Fibroblast of lung (primary cell): ENCODE data around the gene BRCC3. TPM values are rescaled to one million over a fixed set of nuclear protein-coding genes. Genes with fewer than 3 reads are reported as not detected.

Source experiments
- DNase-seq, 2 donors: peaks; one replicate each; pipeline versions ENCODE4 v3.0.0 to v3.0.0-alpha.2; 2010; ENCODE audit warnings: low read depth in 2 of 2
- H2AFZ ChIP-seq: 2 replicates; pipeline ENCODE4 v1.5.1; 2012; ENCODE audit warnings: low read length, control low read depth, inconsistent platforms
- H3K27ac ChIP-seq: 2 replicates; pipeline ENCODE4 v1.5.1; 2011; ENCODE audit warnings: low read length, control low read depth; ENCODE audit not compliant: insufficient read depth
- H3K27me3 ChIP-seq: 2 replicates; pipeline ENCODE4 v1.5.1; 2011; ENCODE audit warnings: mild to moderate bottlenecking, low read length; ENCODE audit not compliant: control insufficient read depth, insufficient read depth
- H3K36me3 ChIP-seq: 2 replicates; pipeline ENCODE4 v1.5.1; 2011; ENCODE audit warnings: low read length; ENCODE audit not compliant: control insufficient read depth, insufficient read depth
- H3K4me1 ChIP-seq: 2 replicates; pipeline ENCODE4 v1.5.1; 2011; ENCODE audit warnings: low read length; ENCODE audit not compliant: control insufficient read depth, insufficient read depth; ENCODE audit errors: extremely low read depth
- H3K4me2 ChIP-seq: 2 replicates; pipeline ENCODE4 v1.5.1; 2011; ENCODE audit warnings: low read length, control low read depth; ENCODE audit not compliant: insufficient read depth; ENCODE audit errors: extremely low read depth
- H3K4me3 ChIP-seq, 4 experiments: fragments of 200-600 bp in 1 of 4; sonication (generic) in 1 of 4; replicated peaks in 1 of 4; 2 replicates each; pipeline ENCODE4 v1.5.1; 2011 to 2016; ENCODE audit warnings: low read length in 4 of 4, low read depth in 3 of 4, mild to moderate bottlenecking in 3 of 4, control low read depth in 2 of 4, inconsistent platforms in 1 of 4, mixed read lengths in 1 of 4; ENCODE audit not compliant: insufficient read depth in 1 of 4; ENCODE audit errors: control extremely low read depth in 1 of 4
- H3K79me2 ChIP-seq: 2 replicates; pipeline ENCODE4 v1.5.1; 2012; ENCODE audit warnings: mild to moderate bottlenecking, low read length, inconsistent platforms; ENCODE audit not compliant: control insufficient read depth, insufficient read depth
- H3K9ac ChIP-seq: 2 replicates; pipeline ENCODE4 v1.5.1; 2011; ENCODE audit warnings: mild to moderate bottlenecking, low read length, control low read depth; ENCODE audit not compliant: insufficient read depth
- H3K9me3 ChIP-seq: 2 replicates; pipeline ENCODE4 v1.5.1; 2012; ENCODE audit warnings: low read depth, low read length; ENCODE audit not compliant: control insufficient read depth, insufficient read depth
- H4K20me1 ChIP-seq: 2 replicates; pipeline ENCODE4 v1.5.1; 2011; ENCODE audit warnings: low read length; ENCODE audit not compliant: control insufficient read depth, insufficient read depth; ENCODE audit errors: extremely low read depth
- CTCF ChIP-seq, 2 donors: IDR thresholded peaks in 1 of 2; conservative IDR thresholded peaks in 1 of 2; 1 replicate in 1 of 2; 2 replicates in 1 of 2; pipeline ENCODE4 v1.5.1; 2011 to 2012; ENCODE audit warnings: low read length in 2 of 2, control low read depth in 1 of 2, inconsistent platforms in 1 of 2, low read depth in 1 of 2, mild to moderate bottlenecking in 1 of 2
- EZH2 ChIP-seq: IDR thresholded peaks from 2 replicates; pipeline ENCODE4 v1.5.1; 2012; ENCODE audit warnings: low read length, control low read depth, mild to moderate bottlenecking; ENCODE audit errors: missing control alignments
- polyA plus RNA-seq, 2 donors: library from polyadenylated mRNA; depleted of rRNA in 1 of 2; stranded (reverse) in 1 of 2; unstranded in 1 of 2; fragments of >200 nt; gene quantifications; 2 replicates each; pipeline ENCODE4 v1.2.1, GENCODE V29; 2011 to 2012; ENCODE audit warnings: missing spikeins in 1 of 2
- total RNA-seq: library from RNA; depleted of rRNA; stranded (reverse); fragments of >200 nt; gene quantifications from 2 replicates; pipeline ENCODE4 v1.2.1, GENCODE V29; 2014

Gene BRCC3
- total and polyA plus RNA-seq, 2 donors (not counting 1 experiment from before 2014, with no cell fraction given) = 12.1 to 22.0 TPM

- H3K9ac ChIP-seq = no peak overlapping the region
- H3K27me3 ChIP-seq = no peaks in the 10 kb centered on the region
- no peak for DNase-seq
- no peak overlapping the region for H2AFZ ChIP-seq
- H3K36me3 ChIP-seq = no peaks in the 10 kb centered on the region
- H3K79me2 ChIP-seq = no peaks in the 10 kb centered on the region
- TF ChIP-seq CTCF (conservative IDR thresholded peaks at IDR 0.05 in 1 of 2, IDR thresholded peaks at IDR 0.05 in 1 of 2; ENCODE audit: low read depth in 1 of 2, low read length in 2 of 2) (no peak), EZH2 (no peak)
- no peaks in the 10 kb centered on the region for H3K9me3 ChIP-seq
- no peak overlapping the region for H3K4me3 ChIP-seq
- H3K4me1 ChIP-seq = no peaks in the 10 kb centered on the region
- H3K27ac ChIP-seq = no peak overlapping the region
- H3K4me2 ChIP-seq = no peak overlapping the region
- H4K20me1 ChIP-seq = no peaks in the 10 kb centered on the region
Measured at GRCh38 chrX:155035688-155036087, 35.6 kb upstream of the BRCC3 start.

GRCh38 chrX:155046129-155046810 lies 25.0 kb upstream of the BRCC3 start:
- H3K27me3 ChIP-seq = no peaks in the 10 kb centered on the region
- peak in 1 of 2 donors; percentile 21 for DNase-seq
- TF ChIP-seq EZH2 (no peak), CTCF (conservative IDR thresholded peaks at IDR 0.05 in 1 of 2, IDR thresholded peaks at IDR 0.05 in 1 of 2; ENCODE audit: low read depth in 1 of 2, low read length in 2 of 2) (no peak)
- no peak overlapping the region for H3K4me2 ChIP-seq
- H3K9me3 ChIP-seq = no peaks in the 10 kb centered on the region
- no peaks in the 10 kb centered on the region for H3K79me2 ChIP-seq
- H2AFZ ChIP-seq = no peak overlapping the region
- no peak overlapping the region for H3K27ac ChIP-seq
- H3K36me3 ChIP-seq = no peaks in the 10 kb centered on the region
- no peaks in the 10 kb centered on the region for H3K4me1 ChIP-seq
- no peak overlapping the region for H3K9ac ChIP-seq
- H4K20me1 ChIP-seq = no peaks in the 10 kb centered on the region
- H3K4me3 ChIP-seq = no peak overlapping the region

- no peaks in the 10 kb centered on the region for H3K79me2 ChIP-seq
- H3K9ac ChIP-seq = no peak overlapping the region
- no peaks in the 10 kb centered on the region for H3K4me1 ChIP-seq
- H4K20me1 ChIP-seq = no peaks in the 10 kb centered on the region
- no peak overlapping the region for H2AFZ ChIP-seq
- TF ChIP-seq EZH2 = no peak
- no peak for TF ChIP-seq CTCF (conservative IDR thresholded peaks at IDR 0.05 in 1 of 2, IDR thresholded peaks at IDR 0.05 in 1 of 2; ENCODE audit: low read depth in 1 of 2, low read length in 2 of 2)
- no peak overlapping the region for H3K4me2 ChIP-seq
- H3K9me3 ChIP-seq = no peaks in the 10 kb centered on the region
- H3K36me3 ChIP-seq = no peaks in the 10 kb centered on the region
- no peak for DNase-seq
- no peak overlapping the region for H3K27ac ChIP-seq
- no peaks in the 10 kb centered on the region for H3K27me3 ChIP-seq
- H3K4me3 ChIP-seq = no peak overlapping the region
Measured at GRCh38 chrX:155046811-155047528, 24.3 kb upstream of the BRCC3 start.
